Fibroblast of lung (primary cell): Measurements from ENCODE around the gene TTC31. TPM values are rescaled to one million over a fixed set of nuclear protein-coding genes. Genes with fewer than 3 reads are reported as not detected.

ENCODE experiments used
- DNase-seq, 2 donors: peaks; one replicate each; pipeline versions ENCODE4 v3.0.0 to v3.0.0-alpha.2; 2010; ENCODE audit warnings: low read depth in 2 of 2
- H2AFZ ChIP-seq: 2 replicates; pipeline ENCODE4 v1.5.1; 2012; ENCODE audit warnings: low read length, control low read depth, inconsistent platforms
- H3K27ac ChIP-seq: 2 replicates; pipeline ENCODE4 v1.5.1; 2011; ENCODE audit warnings: low read length, control low read depth; ENCODE audit not compliant: insufficient read depth
- H3K27me3 ChIP-seq: 2 replicates; pipeline ENCODE4 v1.5.1; 2011; ENCODE audit warnings: mild to moderate bottlenecking, low read length; ENCODE audit not compliant: control insufficient read depth, insufficient read depth
- H3K36me3 ChIP-seq: 2 replicates; pipeline ENCODE4 v1.5.1; 2011; ENCODE audit warnings: low read length; ENCODE audit not compliant: control insufficient read depth, insufficient read depth
- H3K4me1 ChIP-seq: 2 replicates; pipeline ENCODE4 v1.5.1; 2011; ENCODE audit warnings: low read length; ENCODE audit not compliant: control insufficient read depth, insufficient read depth; ENCODE audit errors: extremely low read depth
- H3K4me2 ChIP-seq: 2 replicates; pipeline ENCODE4 v1.5.1; 2011; ENCODE audit warnings: low read length, control low read depth; ENCODE audit not compliant: insufficient read depth; ENCODE audit errors: extremely low read depth
- H3K4me3 ChIP-seq, 4 experiments: fragments of 200-600 bp in 1 of 4; sonication (generic) in 1 of 4; replicated peaks in 1 of 4; 2 replicates each; pipeline ENCODE4 v1.5.1; 2011 to 2016; ENCODE audit warnings: low read length in 4 of 4, low read depth in 3 of 4, mild to moderate bottlenecking in 3 of 4, control low read depth in 2 of 4, inconsistent platforms in 1 of 4, mixed read lengths in 1 of 4; ENCODE audit not compliant: insufficient read depth in 1 of 4; ENCODE audit errors: control extremely low read depth in 1 of 4
- H3K79me2 ChIP-seq: 2 replicates; pipeline ENCODE4 v1.5.1; 2012; ENCODE audit warnings: mild to moderate bottlenecking, low read length, inconsistent platforms; ENCODE audit not compliant: control insufficient read depth, insufficient read depth
- H3K9ac ChIP-seq: 2 replicates; pipeline ENCODE4 v1.5.1; 2011; ENCODE audit warnings: mild to moderate bottlenecking, low read length, control low read depth; ENCODE audit not compliant: insufficient read depth
- H3K9me3 ChIP-seq: 2 replicates; pipeline ENCODE4 v1.5.1; 2012; ENCODE audit warnings: low read depth, low read length; ENCODE audit not compliant: control insufficient read depth, insufficient read depth
- H4K20me1 ChIP-seq: 2 replicates; pipeline ENCODE4 v1.5.1; 2011; ENCODE audit warnings: low read length; ENCODE audit not compliant: control insufficient read depth, insufficient read depth; ENCODE audit errors: extremely low read depth
- EZH2 ChIP-seq: IDR thresholded peaks from 2 replicates; pipeline ENCODE4 v1.5.1; 2012; ENCODE audit warnings: low read length, control low read depth, mild to moderate bottlenecking; ENCODE audit errors: missing control alignments
- polyA plus RNA-seq, 2 donors: library from polyadenylated mRNA; depleted of rRNA in 1 of 2; stranded (reverse) in 1 of 2; unstranded in 1 of 2; fragments of >200 nt; gene quantifications; 2 replicates each; pipeline ENCODE4 v1.2.1, GENCODE V29; 2011 to 2012; ENCODE audit warnings: missing spikeins in 1 of 2
- total RNA-seq: library from RNA; depleted of rRNA; stranded (reverse); fragments of >200 nt; gene quantifications from 2 replicates; pipeline ENCODE4 v1.2.1, GENCODE V29; 2014
- TF ChIP-seq, protein P1 (sequence below), 2 donors: IDR thresholded peaks in 1 of 2; conservative IDR thresholded peaks in 1 of 2; 1 replicate in 1 of 2; 2 replicates in 1 of 2; pipeline ENCODE4 v1.5.1; 2011 to 2012; ENCODE audit warnings: low read length in 2 of 2, control low read depth in 1 of 2, inconsistent platforms in 1 of 2, low read depth in 1 of 2, mild to moderate bottlenecking in 1 of 2

Gene TTC31
- total and polyA plus RNA-seq, 2 donors (not counting 1 experiment from before 2014, with no cell fraction given) = 10.7 to 11.8 TPM

DNA sequence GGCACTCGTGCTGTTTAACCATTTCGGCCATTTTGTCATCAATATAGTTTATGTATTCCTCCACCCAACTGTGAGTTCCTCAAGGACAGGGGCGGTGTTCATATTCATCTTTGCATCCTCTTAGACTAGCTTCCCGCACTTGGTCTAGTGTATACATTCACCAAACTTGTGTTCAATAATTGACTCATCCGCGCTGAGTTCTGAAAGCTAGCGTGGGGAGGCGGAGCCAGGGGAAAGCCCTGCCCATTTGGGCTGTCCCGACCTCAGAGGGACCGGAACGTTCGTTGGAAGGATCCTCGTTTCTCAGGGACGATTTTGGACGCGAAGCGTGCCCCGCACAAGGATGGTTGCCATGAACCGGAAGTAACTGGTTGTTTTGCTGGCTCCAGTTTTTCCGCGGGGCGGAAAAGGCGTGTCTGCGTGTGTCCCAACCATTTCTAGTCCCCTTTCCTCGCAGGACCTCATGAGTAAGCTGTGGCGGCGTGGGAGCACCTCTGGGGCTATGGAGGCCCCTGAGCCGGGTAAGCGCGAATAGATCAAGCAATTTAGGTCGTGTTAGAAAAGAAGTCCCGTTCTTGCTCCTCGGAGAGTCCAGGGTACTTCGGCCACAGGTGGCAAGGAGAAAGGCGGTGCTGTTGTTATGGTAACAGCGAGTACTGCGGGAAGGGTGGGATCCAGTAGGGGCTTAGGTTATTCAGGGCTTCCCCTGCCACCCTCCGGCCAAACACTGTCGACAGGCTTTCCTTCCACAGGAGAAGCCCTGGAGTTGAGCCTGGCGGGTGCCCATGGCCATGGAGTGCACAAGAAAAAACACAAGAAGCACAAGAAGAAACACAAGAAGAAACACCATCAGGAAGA is 28.0 kb upstream of the TTC31 start, which contains the start of gene INO80B:
Gene INO80B (plus strand): TSS at position 434 of the 858 bp plus-strand sequence. CDS start 30 bp downstream, at position 464.
- Histone ChIP-seq H3K4me2 (peak within 1 kb of the TSS; percentile 98), H3K9me3 (no peaks in the 10 kb centered on the region), H3K79me2 (peaks cover 4% of the 10 kb centered on the region), H3K4me1 (peaks cover 19% of the 10 kb centered on the region), H3K27ac (peak within 1 kb of the TSS; percentile 52), H3K36me3 (no peaks in the 10 kb centered on the region), H3K27me3 (no peaks in the 10 kb centered on the region), H4K20me1 (no peaks in the 10 kb centered on the region), H3K9ac (peak within 1 kb of the TSS; percentile 32), H3K4me3 (peak within 1 kb of the TSS; percentile 76 to 89 (median 87)), H2AFZ (peak within 1 kb of the TSS; percentile 80)
- DNase-seq = peak; percentile 97 to 99
- no peak for TF ChIP-seq EZH2
- TF ChIP-seq, protein P1, sequence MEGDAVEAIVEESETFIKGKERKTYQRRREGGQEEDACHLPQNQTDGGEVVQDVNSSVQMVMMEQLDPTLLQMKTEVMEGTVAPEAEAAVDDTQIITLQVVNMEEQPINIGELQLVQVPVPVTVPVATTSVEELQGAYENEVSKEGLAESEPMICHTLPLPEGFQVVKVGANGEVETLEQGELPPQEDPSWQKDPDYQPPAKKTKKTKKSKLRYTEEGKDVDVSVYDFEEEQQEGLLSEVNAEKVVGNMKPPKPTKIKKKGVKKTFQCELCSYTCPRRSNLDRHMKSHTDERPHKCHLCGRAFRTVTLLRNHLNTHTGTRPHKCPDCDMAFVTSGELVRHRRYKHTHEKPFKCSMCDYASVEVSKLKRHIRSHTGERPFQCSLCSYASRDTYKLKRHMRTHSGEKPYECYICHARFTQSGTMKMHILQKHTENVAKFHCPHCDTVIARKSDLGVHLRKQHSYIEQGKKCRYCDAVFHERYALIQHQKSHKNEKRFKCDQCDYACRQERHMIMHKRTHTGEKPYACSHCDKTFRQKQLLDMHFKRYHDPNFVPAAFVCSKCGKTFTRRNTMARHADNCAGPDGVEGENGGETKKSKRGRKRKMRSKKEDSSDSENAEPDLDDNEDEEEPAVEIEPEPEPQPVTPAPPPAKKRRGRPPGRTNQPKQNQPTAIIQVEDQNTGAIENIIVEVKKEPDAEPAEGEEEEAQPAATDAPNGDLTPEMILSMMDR (conservative IDR thresholded peaks at IDR 0.05 in 1 of 2, IDR thresholded peaks at IDR 0.05 in 1 of 2; ENCODE audit: low read depth in 1 of 2, low read length in 2 of 2) = no peak

DNA sequence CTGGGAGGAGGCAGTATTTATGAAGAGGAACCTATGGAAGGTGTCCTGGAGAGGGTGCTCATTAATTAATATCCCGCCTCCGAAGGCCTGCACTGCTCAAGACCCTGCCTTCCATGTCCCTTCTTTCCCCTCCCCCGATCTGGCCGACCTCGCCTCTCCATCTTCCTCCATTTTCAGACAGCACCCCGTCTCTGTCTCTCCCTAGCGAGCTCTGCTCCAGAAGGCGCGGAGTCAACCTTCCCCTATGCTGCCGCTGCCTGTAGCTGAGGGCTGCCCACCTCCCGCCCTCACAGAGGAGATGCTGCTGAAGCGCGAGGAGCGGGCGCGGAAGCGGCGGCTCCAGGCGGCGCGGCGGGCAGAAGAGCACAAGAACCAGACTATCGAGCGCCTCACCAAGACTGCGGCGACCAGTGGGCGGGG is 25.7 kb upstream of the TTC31 start:
- peaks cover 4% of the 10 kb centered on the region for H3K79me2 ChIP-seq
- peak overlapping the region; percentile 42 to 64 (median 51) for H3K4me3 ChIP-seq
- H3K9ac ChIP-seq = peak overlapping the region; percentile 32
- H3K27me3 ChIP-seq = no peaks in the 10 kb centered on the region
- no peaks in the 10 kb centered on the region for H4K20me1 ChIP-seq
- H3K27ac ChIP-seq = no peak overlapping the region
- TF ChIP-seq, protein P1 (conservative IDR thresholded peaks at IDR 0.05 in 1 of 2, IDR thresholded peaks at IDR 0.05 in 1 of 2; ENCODE audit: low read depth in 1 of 2, low read length in 2 of 2) = no peak
- TF ChIP-seq EZH2 = no peak
- peak; percentile 22 to 60 for DNase-seq
- H3K4me2 ChIP-seq = peak overlapping the region; percentile 95
- H3K9me3 ChIP-seq = no peaks in the 10 kb centered on the region
- H3K4me1 ChIP-seq = peaks cover 19% of the 10 kb centered on the region
- peaks cover 10% of the 10 kb centered on the region for H3K36me3 ChIP-seq
- H2AFZ ChIP-seq = peak overlapping the region; percentile 38

DNA sequence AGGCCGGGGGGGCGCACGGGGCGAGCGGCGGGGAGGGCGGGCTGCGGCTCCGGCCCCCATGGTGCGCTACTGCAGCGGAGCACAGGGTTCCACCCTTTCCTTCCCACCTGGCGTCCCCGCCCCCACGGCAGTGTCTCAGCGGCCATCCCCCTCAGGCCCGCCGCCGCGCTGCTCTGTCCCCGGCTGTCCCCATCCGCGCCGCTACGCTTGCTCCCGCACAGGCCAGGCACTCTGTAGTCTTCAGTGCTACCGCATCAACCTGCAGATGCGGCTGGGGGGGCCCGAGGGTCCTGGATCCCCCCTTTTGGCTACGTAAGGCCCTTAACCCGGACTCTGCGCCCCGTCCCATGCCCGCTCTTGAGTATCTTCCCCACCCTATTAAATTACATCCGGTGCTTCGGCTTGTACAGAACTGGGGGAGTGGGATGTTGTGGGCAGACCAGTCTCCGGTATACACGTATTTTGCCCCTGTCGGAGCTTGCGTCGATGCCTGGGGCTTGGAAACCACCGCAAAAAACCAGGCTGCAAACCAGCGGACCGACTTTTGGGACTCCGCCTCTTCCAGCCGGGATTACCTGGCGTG is 25.2 kb upstream of the TTC31 start:
- TF ChIP-seq EZH2 = no peak
- TF ChIP-seq, protein P1 (conservative IDR thresholded peaks at IDR 0.05 in 1 of 2, IDR thresholded peaks at IDR 0.05 in 1 of 2; ENCODE audit: low read depth in 1 of 2, low read length in 2 of 2) = no peak
- DNase-seq = no peak
- Histone ChIP-seq H2AFZ (peak overlapping the region; percentile 41), H3K9ac (peak overlapping the region; percentile 40), H3K9me3 (no peaks in the 10 kb centered on the region), H3K27ac (peak overlapping the region; percentile 41), H3K27me3 (no peaks in the 10 kb centered on the region), H3K4me1 (peaks cover 19% of the 10 kb centered on the region), H3K36me3 (peaks cover 15% of the 10 kb centered on the region), H4K20me1 (no peaks in the 10 kb centered on the region), H3K4me2 (peak overlapping the region; percentile 67), H3K4me3 (peak overlapping the region; percentile 31 to 84 (median 48)), H3K79me2 (peaks cover 4% of the 10 kb centered on the region)
